Regular cardiac myocyte (primary cell): ENCODE measurements around the gene FOXF1. TPM values are rescaled to one million over a fixed set of nuclear protein-coding genes. Genes with fewer than 3 reads are reported as not detected.

Source experiments
- total RNA-seq: library from RNA; depleted of rRNA; stranded (reverse); fragments of >200 nt; gene quantifications from 2 replicates; pipeline ENCODE4 v1.2.3, GENCODE V29; 2014

The FOXF1 gene
- 0.19 and 0.28 TPM in 2 replicates for total RNA-seq

GRCh38 chr16:86510465-86511261 lies at the start of gene FOXF1:
FOXF1 (plus strand) TSS chr16:86510527; CDS start chr16:86510570, 43 bp downstream.

GRCh38 chr16:86554917-86555703 lies 44.8 kb downstream of the FOXF1 start, which contains the start of gene MTHFSD:
MTHFSD (minus strand) TSS chr16:86555235; CDS start chr16:86555184, 51 bp downstream.

Other genes starting within 250 kb of the FOXF1 start
- gene MTHFSD, start 44.7 kb downstream of the FOXF1 start, total RNA-seq, result 11.3 and 12.1 TPM in 2 replicates
- 2.3 and 7.3 TPM in 2 replicates for gene FOXC2, start 56.3 kb downstream of the FOXF1 start, total RNA-seq
- 30.2 and 33.0 TPM in 2 replicates for gene FOXL1, start 68.0 kb downstream of the FOXF1 start, total RNA-seq